NCI-H1417 (cell line): ENCODE data around the gene VAMP4.
A peak's percentile ranks its signal among the peaks of the same experiment; 100 is the strongest.
"Not testable (repeated sequence)": the region's sequence is repeated elsewhere in the genome, so short reads cannot be mapped to it uniquely, and the experiment has no call there.

ENCODE experiments used
- DNase-seq, 3 experiments: peaks; one replicate each; lab custom pipeline; 2025; lab: John Stamatoyannopoulos, UW

VAMP4 gene

GRCh38 chr1:171699531-171699930, 42.3 kb downstream of the VAMP4 start:
- DNase-seq: no peak

- DNase-seq: not testable (repeated sequence)
Observed at GRCh38 chr1:171695772-171696171, 46.1 kb downstream of the VAMP4 start.

DNA sequence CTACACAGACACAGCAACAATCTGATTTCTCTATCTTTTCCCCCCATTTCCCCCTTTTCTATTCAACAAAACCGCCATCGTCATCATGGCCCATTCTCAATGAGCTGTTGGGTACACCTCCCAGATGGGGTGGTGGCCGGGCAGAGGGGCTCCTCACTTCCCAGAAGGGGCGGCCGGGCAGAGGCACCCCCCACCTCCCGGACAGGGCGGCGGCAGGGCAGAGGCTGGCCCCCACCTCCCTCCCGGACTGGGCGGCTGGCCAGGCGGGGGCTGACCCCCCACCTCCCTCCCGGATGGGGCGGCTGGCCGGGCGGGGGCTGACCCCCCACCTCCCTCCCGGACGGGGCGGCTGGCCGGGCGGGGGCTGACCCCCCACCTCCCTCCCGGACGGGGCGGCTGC, 48.3 kb downstream of the VAMP4 start:
- not testable (repeated sequence) for DNase-seq

- DNase-seq: no peak
Observed at GRCh38 chr1:171683870-171684269, 58.0 kb downstream of the VAMP4 start.

GRCh38 chr1:171680339-171680738, 61.5 kb downstream of the VAMP4 start:
- no peak for DNase-seq

DNA sequence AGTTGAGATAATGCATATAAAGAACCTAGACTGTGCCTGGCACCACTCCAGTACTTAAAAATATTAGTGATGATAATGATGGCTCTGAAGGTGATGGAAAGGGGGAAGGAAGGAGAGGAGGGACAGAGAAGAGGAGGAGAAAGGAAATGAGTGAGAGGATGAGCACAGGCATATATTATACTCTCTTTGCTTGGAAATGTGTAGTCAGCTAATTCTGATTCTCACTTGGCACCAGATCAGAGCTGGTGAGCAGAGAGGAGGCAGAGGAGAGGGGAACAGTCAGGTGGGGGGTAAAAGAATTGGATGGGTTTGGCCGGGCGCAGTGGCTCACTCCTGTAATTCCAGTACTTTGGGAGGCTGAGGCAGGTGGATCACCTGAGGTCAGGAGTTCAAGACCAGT, 65.0 kb downstream of the VAMP4 start:
- no peak for DNase-seq

- DNase-seq: no peak
Observed at GRCh38 chr1:171674431-171675405, 67.1 kb downstream of the VAMP4 start.

DNA sequence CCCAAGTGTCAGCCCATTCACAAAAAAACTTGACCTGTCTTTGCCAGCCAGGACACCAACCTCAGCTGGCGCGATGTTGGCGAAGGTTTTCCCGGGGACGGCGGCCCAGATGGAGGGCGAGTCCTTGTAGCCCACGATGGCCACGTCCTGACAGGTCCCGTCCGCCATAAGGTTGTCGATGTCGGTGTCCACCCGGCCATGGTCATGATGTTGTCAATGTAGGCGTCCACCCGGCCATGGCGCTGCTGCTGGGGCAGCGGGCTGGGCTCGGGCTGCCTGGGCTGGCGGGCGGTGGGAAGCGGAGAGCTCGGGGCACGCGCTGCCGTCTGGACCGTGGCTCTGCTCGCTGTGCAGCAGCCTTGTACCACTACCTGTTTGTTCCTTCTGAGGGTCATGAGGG, 71.1 kb downstream of the VAMP4 start:
- no peak for DNase-seq

DNA sequence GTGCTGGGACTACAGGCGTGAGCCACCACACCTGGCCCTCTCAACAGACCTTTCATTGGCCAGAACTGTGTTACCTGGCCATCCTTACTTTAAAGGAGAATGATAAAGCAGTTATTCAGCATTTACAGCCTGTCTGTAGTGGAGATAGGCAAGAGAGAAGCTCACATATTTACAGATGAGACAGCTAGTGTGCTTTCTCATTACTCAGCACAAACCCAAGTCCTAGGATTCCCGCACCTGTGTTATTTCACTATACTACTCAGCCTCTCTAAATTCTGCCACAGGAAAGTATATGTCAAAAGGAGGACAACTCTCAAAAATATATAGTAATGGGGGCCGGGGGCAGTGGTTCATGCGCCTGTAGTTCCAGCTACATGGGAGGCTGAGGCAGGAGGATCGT, 73.5 kb downstream of the VAMP4 start:
- no peak for DNase-seq

DNA sequence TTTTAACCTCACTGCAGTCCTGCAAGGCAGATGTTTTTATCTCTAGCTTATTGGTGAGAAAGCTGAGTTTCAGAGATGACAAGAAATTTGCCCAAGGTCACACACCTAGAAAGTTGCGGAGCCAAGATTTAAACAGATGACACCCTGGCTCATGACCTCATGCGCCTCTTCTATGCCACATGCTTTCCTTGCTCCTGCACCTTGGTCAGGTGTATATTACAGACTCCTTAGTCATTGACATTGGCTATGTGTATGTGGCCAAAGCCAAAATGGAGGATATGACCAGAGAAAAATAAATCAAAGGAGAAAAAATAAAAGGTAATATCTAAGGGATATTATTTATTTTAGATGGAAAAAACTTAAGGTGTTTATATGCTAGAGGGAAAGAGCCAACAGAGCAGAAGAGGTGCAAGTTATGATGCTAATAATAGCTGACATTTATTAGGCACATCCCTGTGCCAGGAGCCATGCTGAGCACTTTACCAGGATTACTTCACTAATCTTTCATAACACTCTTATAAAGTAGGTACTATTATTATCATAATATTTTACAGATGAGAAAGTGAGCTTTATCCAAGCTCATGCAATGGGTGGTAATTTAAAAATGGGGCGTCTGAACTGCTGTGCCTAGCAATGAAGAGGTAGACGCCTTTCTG, 75.6 kb downstream of the VAMP4 start:
- DNase-seq: no peak

- DNase-seq: peak in 2 of 3 experiments; percentile 53 to 63
Observed at GRCh38 chr1:171664976-171665375, 76.9 kb downstream of the VAMP4 start.

DNA sequence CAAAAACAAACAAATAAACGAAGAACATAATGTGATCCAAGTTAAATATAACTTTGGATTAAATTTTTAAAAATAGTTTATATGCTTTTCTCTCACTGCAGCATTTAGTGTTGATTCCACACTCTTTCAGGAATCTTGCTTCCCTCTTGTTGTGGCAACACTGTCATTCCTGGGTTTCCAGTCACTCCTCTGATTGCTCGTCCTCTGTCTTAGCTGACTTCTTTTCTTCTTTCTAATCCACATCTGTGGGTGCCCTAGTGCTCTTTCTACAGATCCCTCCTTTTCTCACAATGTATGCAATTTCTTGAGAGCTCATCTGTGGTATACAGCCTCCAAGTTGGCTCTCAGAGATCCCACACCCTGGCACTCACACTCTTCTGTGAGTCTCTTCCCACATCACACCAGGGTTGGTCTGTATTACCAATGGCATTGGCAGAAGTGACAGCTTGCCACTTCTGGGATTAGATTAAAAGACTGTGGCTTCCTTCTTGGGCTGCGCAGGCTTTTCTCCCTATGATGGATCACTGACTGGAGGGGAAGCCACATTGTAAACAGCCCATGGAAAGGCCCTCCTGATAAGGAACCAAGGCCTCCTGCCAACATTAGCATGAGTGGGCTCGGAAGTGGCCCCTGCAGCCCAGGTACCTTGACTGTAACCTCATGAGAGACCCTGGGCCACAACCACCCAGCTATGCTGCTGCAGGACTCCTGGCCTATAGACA, 77.8 kb downstream of the VAMP4 start:
- DNase-seq: no peak

GRCh38 chr1:171663036-171663853, 78.6 kb downstream of the VAMP4 start:
- DNase-seq: no peak

- no peak for DNase-seq
Observed at GRCh38 chr1:171661076-171661650, 80.7 kb downstream of the VAMP4 start.

DNA sequence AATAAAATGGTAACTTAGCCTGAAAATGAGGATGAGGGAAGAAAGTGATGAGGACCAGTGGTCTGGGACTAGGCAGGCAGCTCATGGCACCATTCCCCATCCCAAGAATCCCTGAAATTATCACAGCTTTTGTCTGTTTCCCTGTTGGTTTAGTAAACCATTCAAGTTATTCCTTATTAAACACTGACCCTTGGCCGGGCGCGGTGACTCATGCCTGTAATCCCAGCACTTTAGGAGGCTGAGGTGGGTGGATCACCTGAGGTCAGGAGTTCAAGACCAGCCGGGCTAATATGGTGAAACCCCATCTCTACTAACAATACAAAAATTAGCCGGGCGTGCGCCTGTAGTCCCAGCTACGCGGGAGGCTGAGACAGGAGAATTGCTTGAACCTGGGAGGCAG, 85.7 kb downstream of the VAMP4 start:
- not testable (repeated sequence) for DNase-seq

DNA sequence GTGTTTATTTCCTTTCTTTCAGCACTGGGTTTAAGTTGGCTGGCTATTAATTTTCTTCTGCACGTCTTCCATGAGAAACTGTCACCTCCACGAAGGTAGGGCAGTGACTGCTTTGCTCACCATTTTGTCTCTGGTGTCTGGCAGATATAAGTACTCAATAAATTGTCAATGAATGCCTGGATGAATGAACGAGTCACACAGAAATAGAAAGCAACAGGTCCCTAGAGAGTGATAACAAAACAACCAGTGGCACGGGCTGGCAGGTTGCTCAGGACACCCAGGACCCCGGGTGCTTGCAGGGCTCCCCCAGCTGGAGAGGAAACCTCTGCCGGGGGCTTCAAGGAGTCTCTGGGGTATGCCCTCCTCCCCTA, 86.1 kb downstream of the VAMP4 start:
- DNase-seq: no peak

DNA sequence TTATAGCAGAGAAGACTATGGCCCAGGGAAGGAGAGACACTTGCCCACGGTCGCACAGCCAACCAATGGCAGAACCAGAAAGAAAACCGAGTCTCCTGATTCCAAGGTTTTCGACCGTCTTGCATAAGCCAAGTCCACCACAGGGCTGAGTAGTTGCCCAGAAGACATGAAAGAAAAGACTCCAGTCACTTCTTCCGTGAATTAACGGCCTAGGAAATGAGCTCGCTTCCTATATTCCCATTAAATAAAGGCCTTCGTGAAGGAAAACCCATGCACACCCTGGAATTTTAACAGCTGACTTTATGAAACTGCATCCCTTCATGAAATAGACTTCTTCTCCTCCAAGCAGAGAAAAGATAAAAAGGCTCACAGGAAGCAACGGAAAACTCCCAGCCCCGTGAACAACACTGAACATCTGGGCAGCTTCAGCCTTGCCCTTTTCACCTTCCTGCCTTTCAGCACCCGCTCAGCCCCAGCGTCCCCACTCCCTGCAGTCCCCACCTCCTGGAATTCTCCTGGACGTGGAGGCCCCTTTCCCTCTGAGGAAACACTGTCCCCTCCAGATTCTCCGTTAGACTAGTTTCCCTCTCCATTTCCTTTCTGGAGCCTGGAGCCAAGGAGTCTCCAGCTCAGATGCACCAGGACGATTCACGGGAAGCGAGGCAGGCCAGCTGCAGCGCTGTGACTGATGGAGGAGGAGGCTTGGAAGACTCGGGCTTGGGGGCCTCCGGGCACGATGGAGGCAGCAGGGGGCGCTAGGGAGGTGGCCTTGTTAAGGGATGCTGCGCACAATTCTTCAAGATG, 86.7 kb downstream of the VAMP4 start:
- DNase-seq: peak in 2 of 3 experiments; percentile 12 to 61

DNA sequence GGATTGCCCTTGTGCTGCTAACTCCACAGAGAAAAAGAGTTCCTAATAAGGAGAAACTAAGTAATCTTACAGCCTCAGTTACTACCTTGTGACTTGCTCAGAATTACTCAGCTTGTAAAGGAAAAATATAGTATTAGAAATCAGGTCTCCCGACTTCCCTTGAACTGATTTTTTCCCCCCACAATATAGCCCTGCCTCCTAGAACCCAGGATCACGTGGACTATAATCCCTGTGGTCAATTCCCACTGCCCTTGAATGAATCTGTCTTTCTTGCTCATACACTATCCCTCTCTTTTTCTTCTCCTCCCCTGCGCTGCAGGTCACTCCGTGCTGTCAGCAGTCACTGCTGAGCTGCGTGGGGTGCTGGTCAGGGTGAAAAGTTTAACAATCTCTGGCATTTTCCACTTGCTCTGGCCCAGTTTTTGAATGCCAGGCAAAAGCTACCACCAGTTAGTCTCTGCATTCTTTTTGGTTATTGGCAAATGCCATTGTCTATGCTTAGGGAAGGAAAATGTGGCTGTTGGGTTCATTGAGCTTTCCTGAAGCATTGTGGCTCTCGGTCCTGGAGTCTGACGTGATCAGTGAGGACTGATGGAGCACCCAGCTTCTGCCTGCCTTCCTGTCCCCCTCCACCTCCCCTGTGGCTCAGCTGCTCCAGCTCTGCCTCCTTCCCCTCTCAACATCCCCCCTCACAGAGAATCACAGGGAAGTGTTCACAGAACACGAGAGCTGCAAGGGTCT, 87.5 kb downstream of the VAMP4 start:
- DNase-seq: no peak

- DNase-seq: no peak
Observed at GRCh38 chr1:171653796-171654195, 88.1 kb downstream of the VAMP4 start.
